H9 (cell line): ENCODE data around the gene ARL5A. TPM values are rescaled to one million over a fixed set of nuclear protein-coding genes. Genes with fewer than 3 reads are reported as not detected.

Experiments
- DNase-seq: peaks from one replicate; pipeline ENCODE4 v3.0.0-alpha.2; 2017
- H2AFZ ChIP-seq: one replicate; pipeline ENCODE4 v1.6.1; 2013; ENCODE audit warnings: mild to moderate bottlenecking, low read length, control low read depth, moderate library complexity
- H2AK5ac ChIP-seq: 2 replicates; pipeline ENCODE4 v1.6.1; 2013; ENCODE audit warnings: low read length, control low read depth, mixed read lengths; ENCODE audit not compliant: insufficient read length
- H2BK120ac ChIP-seq: one replicate; pipeline ENCODE4 v1.6.1; 2013; ENCODE audit warnings: low read depth, mild to moderate bottlenecking, low read length, control low read depth, inconsistent platforms; ENCODE audit not compliant: poor library complexity, severe bottlenecking
- H2BK12ac ChIP-seq: 2 replicates; pipeline ENCODE4 v1.6.1; 2013; ENCODE audit warnings: low read length, control low read depth, mixed read lengths, low read depth; ENCODE audit not compliant: insufficient read length
- H2BK15ac ChIP-seq: 2 replicates; pipeline ENCODE4 v1.6.1; 2013; ENCODE audit warnings: low read depth, low read length, control low read depth
- H2BK20ac ChIP-seq: one replicate; pipeline ENCODE4 v1.6.1; 2013; ENCODE audit warnings: low read depth, mild to moderate bottlenecking, low read length, control low read depth, inconsistent platforms; ENCODE audit not compliant: poor library complexity, severe bottlenecking
- H2BK5ac ChIP-seq: 2 replicates; pipeline ENCODE4 v1.6.1; 2013; ENCODE audit warnings: low read length, control low read depth, mixed read lengths; ENCODE audit not compliant: insufficient read length
- H3K14ac ChIP-seq: 2 replicates; pipeline ENCODE4 v1.6.1; 2013; ENCODE audit warnings: low read length, control low read depth; ENCODE audit not compliant: insufficient read depth
- H3K18ac ChIP-seq: 2 replicates; pipeline ENCODE4 v1.6.1; 2013; ENCODE audit warnings: low read depth, mild to moderate bottlenecking, mixed read lengths, low read length, control low read depth; ENCODE audit not compliant: insufficient read length
- H3K23ac ChIP-seq: 2 replicates; pipeline ENCODE4 v1.6.1; 2013; ENCODE audit warnings: low read length, control low read depth, mixed read lengths, low read depth; ENCODE audit not compliant: insufficient read length
- H3K23me2 ChIP-seq: 2 replicates; pipeline ENCODE4 v1.6.1; 2013; ENCODE audit warnings: low read depth, mild to moderate bottlenecking, mixed read lengths, low read length, control low read depth; ENCODE audit not compliant: insufficient read length, poor library complexity, severe bottlenecking
- H3K27ac ChIP-seq: 2 replicates; pipeline ENCODE4 v1.5.1; 2013; ENCODE audit warnings: low read length, control low read depth, mixed read lengths, low read depth; ENCODE audit not compliant: insufficient read length
- H3K27me3 ChIP-seq: 2 replicates; pipeline ENCODE4 v1.6.1; 2013; ENCODE audit warnings: low read length, control low read depth, inconsistent platforms; ENCODE audit not compliant: insufficient read depth
- H3K4ac ChIP-seq: 2 replicates; pipeline ENCODE4 v1.6.1; 2013; ENCODE audit warnings: low read depth, mild to moderate bottlenecking, control low read depth, inconsistent platforms, low read length, moderate library complexity
- H3K4me1 ChIP-seq: 2 replicates; pipeline ENCODE4 v1.6.1; 2013; ENCODE audit warnings: low read length, control low read depth, inconsistent platforms; ENCODE audit not compliant: insufficient read depth
- H3K4me2 ChIP-seq: 2 replicates; pipeline ENCODE4 v1.6.1; 2013; ENCODE audit warnings: low read length, control low read depth, mixed read lengths; ENCODE audit not compliant: insufficient read length, insufficient read depth
- H3K56ac ChIP-seq: 2 replicates; pipeline ENCODE4 v1.6.1; 2013; ENCODE audit warnings: low read depth, mild to moderate bottlenecking, mixed read lengths, low read length, control low read depth; ENCODE audit not compliant: insufficient read length
- H3K79me1 ChIP-seq: 2 replicates; pipeline ENCODE4 v1.6.1; 2013; ENCODE audit warnings: low read depth, mild to moderate bottlenecking, moderate library complexity, low read length, control low read depth, inconsistent platforms; ENCODE audit not compliant: insufficient read depth, poor library complexity, severe bottlenecking
- H3K79me2 ChIP-seq: 2 replicates; pipeline ENCODE4 v1.6.1; 2013; ENCODE audit warnings: low read length, control low read depth, inconsistent platforms; ENCODE audit not compliant: insufficient read depth
- H3K9ac ChIP-seq: 2 replicates; pipeline ENCODE4 v1.6.1; 2013; ENCODE audit warnings: low read length, control low read depth, mixed read lengths; ENCODE audit not compliant: insufficient read length; ENCODE audit errors: extremely low read depth
- H3K9me3 ChIP-seq: one replicate; pipeline ENCODE4 v1.6.1; 2013; ENCODE audit warnings: low read depth, low read length, inconsistent platforms; ENCODE audit not compliant: control insufficient read depth
- H3T11ph ChIP-seq: one replicate; pipeline ENCODE4 v1.6.1; 2013; ENCODE audit warnings: mild to moderate bottlenecking, low read length, control low read depth, inconsistent platforms
- H4K20me1 ChIP-seq: one replicate; pipeline ENCODE4 v1.6.1; 2013; ENCODE audit not compliant: control insufficient read depth, insufficient read length, insufficient read depth
- H4K5ac ChIP-seq: 2 replicates; pipeline ENCODE4 v1.6.1; 2013; ENCODE audit warnings: low read depth, mild to moderate bottlenecking, mixed read lengths, low read length, control low read depth; ENCODE audit not compliant: insufficient read length
- H4K8ac ChIP-seq: replicated peaks from 2 replicates; pipeline ENCODE4 v1.6.1; 2013; ENCODE audit warnings: low read length, control low read depth, mixed read lengths, low read depth; ENCODE audit not compliant: insufficient read length
- H4K91ac ChIP-seq: 2 replicates; pipeline ENCODE4 v1.6.1; 2013; ENCODE audit warnings: low read depth, mild to moderate bottlenecking, moderate library complexity, mixed read lengths, low read length, control low read depth; ENCODE audit not compliant: insufficient read length
- H3K27ac Mint-ChIP-seq, 3 experiments: 2 replicates in 2 of 3; 3 replicates in 1 of 3; pipeline ENCODE4 v1.8.0; 2020 to 2021; ENCODE audit warnings: mixed read lengths in 3 of 3, mild to moderate bottlenecking in 1 of 3, moderate library complexity in 1 of 3
- H3K27me3 Mint-ChIP-seq: 2 replicates; pipeline ENCODE4 v1.8.0; 2021; ENCODE audit warnings: low read depth, mild to moderate bottlenecking, moderate library complexity, mixed read lengths
- H3K36me3 Mint-ChIP-seq, 3 experiments: 2 replicates in 2 of 3; 3 replicates in 1 of 3; pipeline ENCODE4 v1.8.0; 2020 to 2021; ENCODE audit warnings: low read depth in 3 of 3, mixed read lengths in 3 of 3; ENCODE audit not compliant: insufficient read depth in 1 of 3
- H3K4me1 Mint-ChIP-seq, 2 experiments: 2 replicates each; pipeline ENCODE4 v1.8.0; 2020; ENCODE audit warnings: mixed read lengths in 2 of 2
- H3K4me3 Mint-ChIP-seq, 2 experiments: 2 replicates in 1 of 2; 3 replicates in 1 of 2; pipeline ENCODE4 v1.8.0; 2020 to 2021; ENCODE audit warnings: mild to moderate bottlenecking in 2 of 2, mixed read lengths in 2 of 2, moderate library complexity in 1 of 2
- H3K9me3 Mint-ChIP-seq, 2 experiments: 2 replicates in 1 of 2; 3 replicates in 1 of 2; pipeline ENCODE4 v1.8.0; 2020; ENCODE audit warnings: mild to moderate bottlenecking in 2 of 2, mixed read lengths in 2 of 2, moderate library complexity in 1 of 2
- WGBS: extraction: QIAGEN DNeasy Blood & Tissue Kit; methylation state at CpG from one replicate; pipeline ENCODE4 v1.1.7; 2013; ENCODE audit warnings: missing lambda C conversion rate, low lambda C conversion rate, mixed read lengths; ENCODE audit not compliant: insufficient read length; ENCODE audit errors: extremely low coverage; 5-methylcytosine and 5-hydroxymethylcytosine counted together
- total RNA-seq: library from RNA; stranded (reverse); gene quantifications from 2 replicates; pipeline ENCODE4 v1.2.1, GENCODE V29; 2021
- TF ChIP-seq, protein P1 (sequence below): fragments of 200-600 bp; sonication (generic); conservative IDR thresholded peaks from 3 replicates; pipeline ENCODE4 v1.8.0; 2021; ENCODE audit warnings: antibody characterized with exemption, mild to moderate bottlenecking

ARL5A gene
- total RNA-seq, 1 experiment from 2014 or later = 66.7 TPM

DNA sequence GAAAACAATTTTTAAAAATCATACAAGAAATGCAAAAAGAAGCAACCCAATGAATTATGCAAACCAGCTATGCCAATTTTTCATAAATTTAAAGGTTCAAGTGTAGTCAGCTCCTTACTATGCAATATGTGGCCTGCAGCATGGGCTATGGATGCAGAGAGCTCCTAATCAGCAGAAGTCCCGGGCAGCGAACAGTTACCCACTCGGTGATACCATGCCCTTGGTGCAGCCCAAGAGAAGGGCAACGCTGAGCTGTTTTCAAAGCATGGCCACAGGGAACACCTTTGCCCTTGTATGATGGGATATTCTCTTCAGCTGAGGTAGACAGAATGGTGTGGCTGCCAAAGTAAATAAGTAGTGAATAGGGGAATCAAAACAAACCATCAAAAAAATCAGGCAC, 17.3 kb upstream of the ARL5A start:
- WGBS = no CpG with 5 or more reads among the region's 4 CpGs
- no peaks in the 10 kb centered on the region for H3K9me3 Mint-ChIP-seq

More for the DNA sequence above, 17.3 kb upstream of the ARL5A start:
- H3K79me2 ChIP-seq = no peaks in the 10 kb centered on the region
- no peak overlapping the region for H2BK12ac ChIP-seq
- H3K27ac Mint-ChIP-seq = no peak overlapping the region
- H3K9ac ChIP-seq = no peak overlapping the region
- H3K27me3 Mint-ChIP-seq = no peaks in the 10 kb centered on the region
- no peak overlapping the region for H3K4ac ChIP-seq
- H2BK20ac ChIP-seq = no peak overlapping the region
- H2BK5ac ChIP-seq = no peak overlapping the region
- H2AFZ ChIP-seq = no peak overlapping the region
- H3K36me3 Mint-ChIP-seq = no peaks in the 10 kb centered on the region
- H3K9me3 ChIP-seq = no peaks in the 10 kb centered on the region
- no peak overlapping the region for H3K18ac ChIP-seq
- no peak overlapping the region for H4K91ac ChIP-seq
- no peak overlapping the region for H3T11ph ChIP-seq
- TF ChIP-seq, protein P1, sequence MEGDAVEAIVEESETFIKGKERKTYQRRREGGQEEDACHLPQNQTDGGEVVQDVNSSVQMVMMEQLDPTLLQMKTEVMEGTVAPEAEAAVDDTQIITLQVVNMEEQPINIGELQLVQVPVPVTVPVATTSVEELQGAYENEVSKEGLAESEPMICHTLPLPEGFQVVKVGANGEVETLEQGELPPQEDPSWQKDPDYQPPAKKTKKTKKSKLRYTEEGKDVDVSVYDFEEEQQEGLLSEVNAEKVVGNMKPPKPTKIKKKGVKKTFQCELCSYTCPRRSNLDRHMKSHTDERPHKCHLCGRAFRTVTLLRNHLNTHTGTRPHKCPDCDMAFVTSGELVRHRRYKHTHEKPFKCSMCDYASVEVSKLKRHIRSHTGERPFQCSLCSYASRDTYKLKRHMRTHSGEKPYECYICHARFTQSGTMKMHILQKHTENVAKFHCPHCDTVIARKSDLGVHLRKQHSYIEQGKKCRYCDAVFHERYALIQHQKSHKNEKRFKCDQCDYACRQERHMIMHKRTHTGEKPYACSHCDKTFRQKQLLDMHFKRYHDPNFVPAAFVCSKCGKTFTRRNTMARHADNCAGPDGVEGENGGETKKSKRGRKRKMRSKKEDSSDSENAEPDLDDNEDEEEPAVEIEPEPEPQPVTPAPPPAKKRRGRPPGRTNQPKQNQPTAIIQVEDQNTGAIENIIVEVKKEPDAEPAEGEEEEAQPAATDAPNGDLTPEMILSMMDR = no peak
- H4K8ac ChIP-seq = no peak overlapping the region
- H3K23ac ChIP-seq = no peak overlapping the region
- H4K20me1 ChIP-seq = no peaks in the 10 kb centered on the region
- no peaks in the 10 kb centered on the region for H3K4me1 ChIP-seq
- no peaks in the 10 kb centered on the region for H3K4me1 Mint-ChIP-seq
- H3K4me3 Mint-ChIP-seq = no peak overlapping the region
- no peaks in the 10 kb centered on the region for H3K27me3 ChIP-seq
- no peak overlapping the region for H4K5ac ChIP-seq
- H3K27ac ChIP-seq = no peak overlapping the region
- no peak overlapping the region for H2BK15ac ChIP-seq
- H3K14ac ChIP-seq = no peak overlapping the region
- no peak overlapping the region for H2BK120ac ChIP-seq
- no peaks in the 10 kb centered on the region for H3K79me1 ChIP-seq
- DNase-seq = no peak
- H3K56ac ChIP-seq = no peak overlapping the region
- H3K23me2 ChIP-seq = no peaks in the 10 kb centered on the region
- H3K4me2 ChIP-seq = no peak overlapping the region
- H2AK5ac ChIP-seq = no peak overlapping the region
